Measurements from ENCODE around the gene FBXL12. TPM values are rescaled to one million over a fixed set of nuclear protein-coding genes. Genes with fewer than 3 reads are reported as not detected.

Gene FBXL12
- total and polyA plus RNA-seq, 2 of the 4 experiments (the other 2 are of a cell fraction): 8.1 to 42.6 TPM

DNA sequence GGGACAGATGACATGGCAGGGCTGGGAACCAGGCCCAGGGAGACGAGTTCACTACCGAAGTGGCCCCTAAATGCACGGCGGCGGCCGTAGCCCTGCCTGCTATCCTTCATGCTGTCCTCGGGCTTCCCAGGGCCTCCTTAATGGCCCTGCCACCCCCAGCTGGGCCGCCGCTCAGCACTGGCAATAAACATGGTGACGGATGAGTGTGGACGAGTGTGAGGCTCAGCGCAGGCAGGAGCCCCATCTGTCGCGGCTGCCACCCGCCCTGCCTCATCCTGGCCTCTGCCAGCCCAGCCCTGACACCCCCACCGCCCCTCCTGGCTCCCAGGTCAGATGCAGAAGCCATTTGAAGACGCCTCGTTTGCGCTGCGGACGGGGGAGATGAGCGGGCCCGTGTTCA, 29.9 kb upstream of the FBXL12 start:
- Histone ChIP-seq H4K8ac (ENCODE audit: low read depth in 2 of 2, low read length in 2 of 2) (no peak overlapping the region), H3K9ac (ENCODE audit: low read depth, low read length) (no peak overlapping the region), H3K4me1 (ENCODE audit: control insufficient read depth, insufficient read depth, low read length) (peaks cover 5% of the 10 kb centered on the region), H3K56ac (ENCODE audit: extremely low read depth, insufficient read depth, low read length) (no peak overlapping the region), H2AFZ (replicated peaks; ENCODE audit: low read length, poor library complexity) (no peak overlapping the region), H4K20me1 (ENCODE audit: insufficient read depth, low read length) (peaks cover 20% of the 10 kb centered on the region), H2BK20ac (ENCODE audit: low read depth, low read length) (no peak overlapping the region), H3K27me3 (ENCODE audit: control insufficient read depth, insufficient read depth, low read length) (no peaks in the 10 kb centered on the region), H3K36me3 (ENCODE audit: control insufficient read depth, insufficient read depth, low read length) (peaks cover 24% of the 10 kb centered on the region), H3K23ac (ENCODE audit: low read depth, low read length) (no peak overlapping the region), H4K91ac (ENCODE audit: insufficient read depth, low read depth, low read length) (no peak overlapping the region), H3K4ac (ENCODE audit: low read depth, low read length) (no peak overlapping the region), H2BK5ac (ENCODE audit: low read depth, low read length, poor library complexity, severe bottlenecking) (no peak overlapping the region), H3K14ac (replicated peaks; ENCODE audit: low read depth, low read length) (no peak overlapping the region), H4K5ac (ENCODE audit: low read depth, low read length) (no peak overlapping the region), H3K18ac (ENCODE audit: low read depth, low read length) (no peak overlapping the region), H3K4me3 (ENCODE audit: insufficient read depth, low read depth, low read length) (no peak overlapping the region), H3K27ac (ENCODE audit: insufficient read depth, low read length) (no peak overlapping the region), H3K9me1 (ENCODE audit: insufficient read depth, low read length) (peaks cover 9% of the 10 kb centered on the region; the same call in 1 of the 2 replicates), H2AK5ac (ENCODE audit: low read depth, low read length) (no peak overlapping the region), H2AK9ac (replicated peaks; ENCODE audit: low read depth, low read length, poor library complexity) (no peak overlapping the region), H2BK15ac (ENCODE audit: low read depth, low read length) (no peak overlapping the region), H3K79me1 (ENCODE audit: low read depth in 1 of 2, low read length in 2 of 2) (peaks cover 17 to 55% of the 10 kb centered on the region in 2 experiments), H3K4me2 (ENCODE audit: low read depth, low read length) (no peak overlapping the region), H3K9me3 (ENCODE audit: control insufficient read depth, insufficient read depth, low read length) (no peaks in the 10 kb centered on the region), H2BK120ac (ENCODE audit: low read depth, low read length) (no peak overlapping the region)
- POLR2A ChIA-PET (ENCODE audit: unreplicated experiment): interaction anchor here (0.6 kb wide), 1 partner anchor 26 kb away, joined by 7 read pairs; no protein-coding TSS in a partner anchor
- BruUV-seq (replicated peaks): no TSS peak
- no peak for ATAC-seq (ENCODE audit: low read depth)
- intact Hi-C loops (cut with micrococcal nuclease): no loop called here
- CTCF ChIA-PET: no interaction called here
- no peak for DNase-seq
- in situ Hi-C loops (cut with MboI; ENCODE audit: low sequenced_read_pairs): no loop called here
- TF ChIP-seq BHLHE40 (IDR thresholded peaks at IDR 0.05; ENCODE audit: low read depth, low read length): no peak
- TF ChIP-seq RAD21 (IDR thresholded peaks at IDR 0.05; ENCODE audit: low read length): no peak
- TF ChIP-seq, protein P1, sequence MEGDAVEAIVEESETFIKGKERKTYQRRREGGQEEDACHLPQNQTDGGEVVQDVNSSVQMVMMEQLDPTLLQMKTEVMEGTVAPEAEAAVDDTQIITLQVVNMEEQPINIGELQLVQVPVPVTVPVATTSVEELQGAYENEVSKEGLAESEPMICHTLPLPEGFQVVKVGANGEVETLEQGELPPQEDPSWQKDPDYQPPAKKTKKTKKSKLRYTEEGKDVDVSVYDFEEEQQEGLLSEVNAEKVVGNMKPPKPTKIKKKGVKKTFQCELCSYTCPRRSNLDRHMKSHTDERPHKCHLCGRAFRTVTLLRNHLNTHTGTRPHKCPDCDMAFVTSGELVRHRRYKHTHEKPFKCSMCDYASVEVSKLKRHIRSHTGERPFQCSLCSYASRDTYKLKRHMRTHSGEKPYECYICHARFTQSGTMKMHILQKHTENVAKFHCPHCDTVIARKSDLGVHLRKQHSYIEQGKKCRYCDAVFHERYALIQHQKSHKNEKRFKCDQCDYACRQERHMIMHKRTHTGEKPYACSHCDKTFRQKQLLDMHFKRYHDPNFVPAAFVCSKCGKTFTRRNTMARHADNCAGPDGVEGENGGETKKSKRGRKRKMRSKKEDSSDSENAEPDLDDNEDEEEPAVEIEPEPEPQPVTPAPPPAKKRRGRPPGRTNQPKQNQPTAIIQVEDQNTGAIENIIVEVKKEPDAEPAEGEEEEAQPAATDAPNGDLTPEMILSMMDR (conservative IDR thresholded peaks at IDR 0.05; ENCODE audit: low read depth, low read length): no peak
- TF ChIP-seq NFE2L2 (IDR thresholded peaks at IDR 0.05; ENCODE audit: low read depth, low read length): no peak
- no peak for TF ChIP-seq CEBPB (IDR thresholded peaks at IDR 0.05; ENCODE audit: low read depth, low read length)
- no peak for TF ChIP-seq RCOR1 (IDR thresholded peaks at IDR 0.05; ENCODE audit: insufficient replicate concordance, low read length)
- TF ChIP-seq CHD1 (IDR thresholded peaks at IDR 0.05; ENCODE audit: low read depth, low read length): no peak
- TF ChIP-seq MXI1 (IDR thresholded peaks at IDR 0.05; ENCODE audit: borderline replicate concordance, low read depth, low read length): no peak
- TF ChIP-seq, protein P2, sequence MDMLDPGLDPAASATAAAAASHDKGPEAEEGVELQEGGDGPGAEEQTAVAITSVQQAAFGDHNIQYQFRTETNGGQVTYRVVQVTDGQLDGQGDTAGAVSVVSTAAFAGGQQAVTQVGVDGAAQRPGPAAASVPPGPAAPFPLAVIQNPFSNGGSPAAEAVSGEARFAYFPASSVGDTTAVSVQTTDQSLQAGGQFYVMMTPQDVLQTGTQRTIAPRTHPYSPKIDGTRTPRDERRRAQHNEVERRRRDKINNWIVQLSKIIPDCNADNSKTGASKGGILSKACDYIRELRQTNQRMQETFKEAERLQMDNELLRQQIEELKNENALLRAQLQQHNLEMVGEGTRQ (IDR thresholded peaks at IDR 0.05; ENCODE audit: low read depth, low read length): no peak
- dilution Hi-C loops (cut with HindIII; ENCODE audit: low sequenced_read_pairs, unreplicated experiment): no loop called here
- 86% methylated on average over 4 of the region's 23 CpGs; no CpG with 5 or more reads in 1 of the 2 experiments for WGBS, 2 experiments (ENCODE audit: extremely low coverage in 2 of 2, insufficient read length in 1 of 2)
